ENCODE data around the gene LRRIQ4. TPM values are rescaled to one million over a fixed set of nuclear protein-coding genes. Genes with fewer than 3 reads are reported as not detected.

LRRIQ4 gene
- total RNA-seq, 1 experiment from 2014 or later, result not detected

DNA sequence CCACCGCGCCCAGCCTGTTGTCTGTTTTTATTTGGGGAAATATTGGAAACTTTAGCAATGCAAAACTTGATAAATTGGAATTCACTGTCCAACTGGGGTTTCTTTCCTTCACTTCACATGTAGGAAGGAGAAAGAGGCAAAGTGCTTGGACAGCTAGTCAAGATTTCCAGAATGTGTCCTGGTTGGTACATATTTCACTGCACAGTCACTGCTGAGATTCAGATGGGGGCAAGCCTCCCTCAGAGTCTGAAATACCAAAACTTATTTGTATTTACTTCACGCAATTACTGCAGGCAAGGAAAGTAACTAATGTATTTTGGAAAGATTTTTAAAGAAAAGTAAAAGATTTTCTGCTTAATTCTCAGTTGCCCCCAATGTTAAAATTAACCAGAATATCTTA, 36.1 kb downstream of the LRRIQ4 start:
- H3K4me1 ChIP-seq, result no peaks in the 10 kb centered on the region
- H3K4me3 ChIP-seq (ENCODE audit: low read depth, low read length), result no peak overlapping the region
- CTCF ChIA-PET, result no interaction called here
- DNase-seq, result no peak
- intact Hi-C loops (cut with micrococcal nuclease; ENCODE audit: unreplicated experiment), result no loop called here
- TF ChIP-seq, protein P1, sequence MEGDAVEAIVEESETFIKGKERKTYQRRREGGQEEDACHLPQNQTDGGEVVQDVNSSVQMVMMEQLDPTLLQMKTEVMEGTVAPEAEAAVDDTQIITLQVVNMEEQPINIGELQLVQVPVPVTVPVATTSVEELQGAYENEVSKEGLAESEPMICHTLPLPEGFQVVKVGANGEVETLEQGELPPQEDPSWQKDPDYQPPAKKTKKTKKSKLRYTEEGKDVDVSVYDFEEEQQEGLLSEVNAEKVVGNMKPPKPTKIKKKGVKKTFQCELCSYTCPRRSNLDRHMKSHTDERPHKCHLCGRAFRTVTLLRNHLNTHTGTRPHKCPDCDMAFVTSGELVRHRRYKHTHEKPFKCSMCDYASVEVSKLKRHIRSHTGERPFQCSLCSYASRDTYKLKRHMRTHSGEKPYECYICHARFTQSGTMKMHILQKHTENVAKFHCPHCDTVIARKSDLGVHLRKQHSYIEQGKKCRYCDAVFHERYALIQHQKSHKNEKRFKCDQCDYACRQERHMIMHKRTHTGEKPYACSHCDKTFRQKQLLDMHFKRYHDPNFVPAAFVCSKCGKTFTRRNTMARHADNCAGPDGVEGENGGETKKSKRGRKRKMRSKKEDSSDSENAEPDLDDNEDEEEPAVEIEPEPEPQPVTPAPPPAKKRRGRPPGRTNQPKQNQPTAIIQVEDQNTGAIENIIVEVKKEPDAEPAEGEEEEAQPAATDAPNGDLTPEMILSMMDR (IDR thresholded peaks at IDR 0.05; ENCODE audit: insufficient read depth in 1 of 2, low read depth in 1 of 2, low read length in 1 of 2, severe bottlenecking in 1 of 2, unreplicated experiment in 1 of 2), result no peak
- H3K4me1 Mint-ChIP-seq (ENCODE audit: low read depth, unreplicated experiment), result no peaks in the 10 kb centered on the region
- no peaks in the 10 kb centered on the region; the same call in 1 of the 2 replicates for H3K27me3 ChIP-seq (replicated peaks; ENCODE audit: control insufficient read depth, insufficient read depth, low read length)
- H3K27ac Mint-ChIP-seq (ENCODE audit: unreplicated experiment), result no peak overlapping the region
- peaks cover 3% of the 10 kb centered on the region for H3K27me3 Mint-ChIP-seq (ENCODE audit: insufficient read depth, unreplicated experiment)
- no peaks in the 10 kb centered on the region for H3K36me3 ChIP-seq (ENCODE audit: control insufficient read depth, insufficient read depth, low read length)
- H3K4me3 Mint-ChIP-seq (ENCODE audit: unreplicated experiment), result no peak overlapping the region
- no TSS peak for BruUV-seq (replicated peaks)
- H3K36me3 Mint-ChIP-seq (ENCODE audit: insufficient read depth, unreplicated experiment), result no peaks in the 10 kb centered on the region
- POLR2A ChIA-PET, result no interaction called here
- no peaks in the 10 kb centered on the region for H3K9me3 ChIP-seq
- no peaks in the 10 kb centered on the region for H3K9me3 Mint-ChIP-seq (ENCODE audit: unreplicated experiment)

DNA sequence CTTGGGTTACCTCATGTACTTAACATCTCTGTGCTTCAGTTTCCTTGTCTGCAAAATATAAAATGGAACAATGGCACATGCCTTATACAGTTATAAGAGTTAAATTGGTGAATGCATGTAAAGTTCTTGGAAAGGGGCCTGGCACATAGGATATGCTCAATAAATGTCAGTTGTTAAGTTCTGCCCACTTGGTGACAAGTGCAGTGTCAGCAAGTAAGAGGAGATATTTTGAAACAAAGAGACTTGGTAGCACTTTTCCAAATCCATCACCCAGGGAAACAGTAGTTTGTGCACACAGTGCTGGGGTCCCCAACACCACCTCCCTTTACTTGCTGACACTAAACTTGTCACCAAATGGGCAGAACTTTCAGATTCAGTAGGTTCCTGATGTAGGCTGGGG, 37.9 kb downstream of the LRRIQ4 start:
- POLR2A ChIA-PET, result no interaction called here
- intact Hi-C loops (cut with micrococcal nuclease; ENCODE audit: unreplicated experiment), result no loop called here
- H3K9me3 Mint-ChIP-seq (ENCODE audit: unreplicated experiment), result no peaks in the 10 kb centered on the region
- H3K27me3 Mint-ChIP-seq (ENCODE audit: insufficient read depth, unreplicated experiment), result peaks cover 3% of the 10 kb centered on the region
- Histone ChIP-seq H3K4me3 (ENCODE audit: low read depth, low read length) (no peak overlapping the region), H3K27me3 (replicated peaks; ENCODE audit: control insufficient read depth, insufficient read depth, low read length) (no peaks in the 10 kb centered on the region; the same call in 1 of the 2 replicates), H3K4me1 (no peaks in the 10 kb centered on the region), H3K9me3 (no peaks in the 10 kb centered on the region), H3K36me3 (ENCODE audit: control insufficient read depth, insufficient read depth, low read length) (no peaks in the 10 kb centered on the region)
- no peak overlapping the region for H3K27ac Mint-ChIP-seq (ENCODE audit: unreplicated experiment)
- CTCF ChIA-PET, result no interaction called here
- TF ChIP-seq, protein P1 (IDR thresholded peaks at IDR 0.05; ENCODE audit: insufficient read depth in 1 of 2, low read depth in 1 of 2, low read length in 1 of 2, severe bottlenecking in 1 of 2, unreplicated experiment in 1 of 2), result no peak
- H3K4me1 Mint-ChIP-seq (ENCODE audit: low read depth, unreplicated experiment), result no peaks in the 10 kb centered on the region
- no peak overlapping the region for H3K4me3 Mint-ChIP-seq (ENCODE audit: unreplicated experiment)
- H3K36me3 Mint-ChIP-seq (ENCODE audit: insufficient read depth, unreplicated experiment), result no peaks in the 10 kb centered on the region
- no peak for DNase-seq
- BruUV-seq (replicated peaks), result no TSS peak

DNA sequence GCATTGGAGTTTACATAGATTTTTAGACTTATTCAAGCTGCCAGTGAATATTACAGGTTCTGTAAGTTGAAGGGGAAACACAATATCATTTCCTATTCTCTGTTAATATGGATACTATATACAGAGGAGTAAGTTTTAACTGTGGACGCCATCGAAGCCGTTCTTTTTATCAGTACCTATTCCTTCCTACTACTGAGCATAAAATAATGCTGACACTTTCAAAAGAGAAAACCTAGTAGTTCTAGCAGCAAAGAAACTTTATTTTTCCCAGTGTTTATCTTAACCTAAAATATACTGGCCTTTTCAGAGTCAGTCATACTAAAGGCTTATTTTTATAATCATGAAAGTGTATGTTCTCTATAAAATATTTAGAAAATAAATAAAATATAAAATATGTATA, 42.8 kb downstream of the LRRIQ4 start:
- no peaks in the 10 kb centered on the region for H3K4me1 Mint-ChIP-seq (ENCODE audit: low read depth, unreplicated experiment)
- intact Hi-C loops (cut with micrococcal nuclease; ENCODE audit: unreplicated experiment), result no loop called here

More for the DNA sequence above, 42.8 kb downstream of the LRRIQ4 start:
- POLR2A ChIA-PET, result no interaction called here
- no peaks in the 10 kb centered on the region for H3K9me3 ChIP-seq
- no peaks in the 10 kb centered on the region for H3K36me3 Mint-ChIP-seq (ENCODE audit: insufficient read depth, unreplicated experiment)
- H3K27ac Mint-ChIP-seq (ENCODE audit: unreplicated experiment), result no peak overlapping the region
- BruUV-seq (replicated peaks), result no TSS peak
- CTCF ChIA-PET, result no interaction called here
- H3K4me3 ChIP-seq (ENCODE audit: low read depth, low read length), result no peak overlapping the region
- peaks cover 3% of the 10 kb centered on the region for H3K27me3 Mint-ChIP-seq (ENCODE audit: insufficient read depth, unreplicated experiment)
- no peak overlapping the region for H3K4me3 Mint-ChIP-seq (ENCODE audit: unreplicated experiment)
- no peaks in the 10 kb centered on the region; the same call in 1 of the 2 replicates for H3K27me3 ChIP-seq (replicated peaks; ENCODE audit: control insufficient read depth, insufficient read depth, low read length)
- no peaks in the 10 kb centered on the region for H3K4me1 ChIP-seq
- no peaks in the 10 kb centered on the region for H3K36me3 ChIP-seq (ENCODE audit: control insufficient read depth, insufficient read depth, low read length)
- no peak for DNase-seq
- no peaks in the 10 kb centered on the region for H3K9me3 Mint-ChIP-seq (ENCODE audit: unreplicated experiment)
- TF ChIP-seq, protein P1 (IDR thresholded peaks at IDR 0.05; ENCODE audit: insufficient read depth in 1 of 2, low read depth in 1 of 2, low read length in 1 of 2, severe bottlenecking in 1 of 2, unreplicated experiment in 1 of 2), result no peak

Data from Caco-2 (cell line).